Natural killer cell (primary cell): ENCODE data around the gene KCNT1. TPM values are rescaled to one million over a fixed set of nuclear protein-coding genes. Genes with fewer than 3 reads are reported as not detected.

Experiments
- ATAC-seq, 3 donors: fragments of 150-1000 bp in 2 of 3; fragments of 200-7000 bp in 1 of 3; cut with Tn5 transposase; 1 replicate in 1 of 3; 2 replicates in 2 of 3; pipeline ENCODE4 v1.10.0; 2021; ENCODE audit warnings: mild to moderate bottlenecking in 2 of 3, moderate library complexity in 2 of 3
- DNase-seq, 2 donors: peaks; one replicate each; pipeline versions ENCODE4 v3.0.0 to v3.0.0-alpha.2; 2013 to 2021; ENCODE audit warnings: mixed read lengths in 1 of 2
- H3K27ac ChIP-seq: one replicate; pipeline ENCODE4 v1.5.1; 2013; ENCODE audit warnings: mild to moderate bottlenecking, low read length
- H3K27me3 ChIP-seq: one replicate; pipeline ENCODE4 v1.6.1; 2013; ENCODE audit warnings: low read length; ENCODE audit not compliant: control insufficient read depth, insufficient read depth
- H3K36me3 ChIP-seq: one replicate; pipeline ENCODE4 v1.6.1; 2013; ENCODE audit warnings: low read length; ENCODE audit not compliant: control insufficient read depth, insufficient read depth
- H3K4me1 ChIP-seq: one replicate; pipeline ENCODE4 v1.6.1; 2013; ENCODE audit warnings: low read length; ENCODE audit not compliant: control insufficient read depth, insufficient read depth
- H3K4me3 ChIP-seq: one replicate; pipeline ENCODE4 v1.5.1; 2013; ENCODE audit warnings: low read length
- H3K9me3 ChIP-seq: one replicate; pipeline ENCODE4 v1.6.1; 2013; ENCODE audit warnings: low read length; ENCODE audit not compliant: control insufficient read depth, insufficient read depth
- H3K27ac Mint-ChIP-seq, 2 donors: one replicate each; pipeline ENCODE4 v1.8.0; 2022; ENCODE audit warnings: mild to moderate bottlenecking in 2 of 2, mixed read lengths in 2 of 2, moderate library complexity in 1 of 2
- H3K27me3 Mint-ChIP-seq, 2 donors: one replicate each; pipeline ENCODE4 v1.8.0; 2022; ENCODE audit warnings: low read depth in 2 of 2, mixed read lengths in 2 of 2
- H3K36me3 Mint-ChIP-seq: one replicate; pipeline ENCODE4 v1.8.0; 2022; ENCODE audit warnings: mixed read lengths
- H3K4me1 Mint-ChIP-seq, 2 donors: one replicate each; pipeline ENCODE4 v1.8.0; 2022; ENCODE audit warnings: mixed read lengths in 2 of 2
- H3K4me3 Mint-ChIP-seq: one replicate; pipeline ENCODE4 v1.8.0; 2022; ENCODE audit warnings: mild to moderate bottlenecking, moderate library complexity, mixed read lengths
- H3K9me3 Mint-ChIP-seq, 2 donors: one replicate each; pipeline ENCODE4 v1.8.0; 2022; ENCODE audit warnings: mixed read lengths in 2 of 2
- CTCF ChIP-seq: fragments of 200-600 bp; IDR thresholded peaks from one replicate; pipeline ENCODE4 v1.8.0; 2022; ENCODE audit warnings: antibody characterized with exemption
- WGBS: methylation state at CpG from one replicate; pipeline ENCODE4 v1.1.7; 2013; ENCODE audit warnings: missing lambda C conversion rate; ENCODE audit not compliant: insufficient coverage; 5-methylcytosine and 5-hydroxymethylcytosine counted together
- intact Hi-C: fragments of 100-400 bp; cut with micrococcal nuclease; formaldehyde crosslinking; loops from one replicate; pipeline ENCODE4 v1.14.2; 2022
- total RNA-seq, 4 donors: library from RNA; stranded (reverse); fragments of 120-200 nt in 1 of 4; gene quantifications; one replicate each; pipeline versions ENCODE4 v1.2.3 to v1.2.4, GENCODE V29; 2013 to 2022

Gene KCNT1
- total RNA-seq, 3 donors from 2014 or later (not counting 1 experiment from before 2014, with no cell fraction given) = 0.52 to 1.2 (median 0.88) TPM

DNA sequence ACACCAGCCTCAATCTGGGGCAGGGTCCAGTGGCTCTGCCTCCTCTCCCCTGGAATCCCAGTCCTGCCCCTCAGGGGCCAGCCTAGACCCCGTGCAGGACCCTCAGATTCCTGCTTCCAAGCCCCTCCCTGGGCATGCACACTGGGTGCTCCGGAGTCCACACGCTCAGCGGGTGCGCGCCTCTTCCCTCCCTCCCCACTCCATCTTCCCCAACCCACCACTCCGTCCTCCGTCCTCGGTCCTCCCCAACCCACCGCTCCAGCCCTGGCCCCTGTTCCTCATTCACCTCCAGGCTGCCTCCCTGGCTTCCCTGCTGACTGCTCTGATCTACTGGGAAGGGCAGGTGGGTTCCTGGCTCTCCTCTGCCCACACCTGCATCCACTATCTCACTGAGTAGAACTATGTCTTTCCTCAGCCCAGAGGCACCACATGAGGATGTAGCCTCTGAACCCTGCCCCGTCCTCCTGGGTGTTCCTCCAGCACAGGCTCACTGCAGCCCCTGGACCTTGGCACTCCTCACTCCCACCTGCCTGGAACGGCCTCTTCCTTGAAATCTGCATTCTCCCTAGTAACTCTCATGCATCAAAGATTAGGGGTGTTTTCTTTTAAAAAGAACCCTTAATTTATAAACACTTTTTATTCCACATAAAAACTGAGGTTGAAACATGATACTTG lies 112.6 kb downstream of the KCNT1 start:
- Histone ChIP-seq H3K36me3 (peaks cover 68% of the 10 kb centered on the region), H3K27me3 (no peaks in the 10 kb centered on the region), H3K9me3 (no peaks in the 10 kb centered on the region), H3K4me1 (no peaks in the 10 kb centered on the region), H3K27ac (no peak overlapping the region), H3K4me3 (no peak overlapping the region)
- Mint-ChIP-seq H3K4me3 (no peak overlapping the region), H3K36me3 (peaks cover 12% of the 10 kb centered on the region), H3K27me3 (no peaks in the 10 kb centered on the region), H3K9me3 (no peaks in the 10 kb centered on the region), H3K4me1 (no peaks in the 10 kb centered on the region), H3K27ac (no peak overlapping the region)
- WGBS = 98% methylated on average over 12 of the region's 12 CpGs
- no peak for DNase-seq
- intact Hi-C loops = no loop called here
- peak in 1 of 3 donors; percentile 19 for ATAC-seq
- TF ChIP-seq CTCF = no peak

DNA sequence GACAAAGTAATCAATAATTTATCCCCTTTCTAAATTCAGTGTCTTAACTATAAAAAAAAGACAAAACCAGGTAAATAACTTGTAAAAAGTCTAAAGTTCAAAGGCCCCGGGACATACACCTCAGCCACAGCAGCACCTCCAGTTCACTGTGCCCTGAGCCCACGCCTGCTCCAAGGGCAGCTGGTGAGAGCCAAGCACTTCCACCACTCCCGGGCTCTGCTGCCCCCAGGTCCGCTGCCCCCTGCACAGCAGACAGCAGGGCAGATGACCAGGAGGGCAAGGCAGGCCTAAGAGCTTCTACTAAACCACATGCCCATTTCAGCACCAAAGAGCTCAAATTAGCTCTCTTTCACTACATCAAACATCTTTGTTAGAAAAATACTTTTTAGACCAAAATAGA lies 113.4 kb downstream of the KCNT1 start:
- H3K4me3 Mint-ChIP-seq = no peak overlapping the region
- H3K4me1 Mint-ChIP-seq = no peaks in the 10 kb centered on the region
- no peak overlapping the region for H3K27ac Mint-ChIP-seq
- Histone ChIP-seq H3K9me3 (no peaks in the 10 kb centered on the region), H3K4me1 (no peaks in the 10 kb centered on the region), H3K27ac (no peak overlapping the region), H3K36me3 (peaks cover 66% of the 10 kb centered on the region), H3K27me3 (no peaks in the 10 kb centered on the region), H3K4me3 (no peak overlapping the region)
- DNase-seq (no peak), ATAC-seq (no peak)
- no peak for TF ChIP-seq CTCF
- H3K36me3 Mint-ChIP-seq = peaks cover 4% of the 10 kb centered on the region
- WGBS = 99% methylated on average over 4 of the region's 4 CpGs
- no peaks in the 10 kb centered on the region for H3K27me3 Mint-ChIP-seq
- H3K9me3 Mint-ChIP-seq = no peaks in the 10 kb centered on the region
- intact Hi-C loops = no loop called here

DNA sequence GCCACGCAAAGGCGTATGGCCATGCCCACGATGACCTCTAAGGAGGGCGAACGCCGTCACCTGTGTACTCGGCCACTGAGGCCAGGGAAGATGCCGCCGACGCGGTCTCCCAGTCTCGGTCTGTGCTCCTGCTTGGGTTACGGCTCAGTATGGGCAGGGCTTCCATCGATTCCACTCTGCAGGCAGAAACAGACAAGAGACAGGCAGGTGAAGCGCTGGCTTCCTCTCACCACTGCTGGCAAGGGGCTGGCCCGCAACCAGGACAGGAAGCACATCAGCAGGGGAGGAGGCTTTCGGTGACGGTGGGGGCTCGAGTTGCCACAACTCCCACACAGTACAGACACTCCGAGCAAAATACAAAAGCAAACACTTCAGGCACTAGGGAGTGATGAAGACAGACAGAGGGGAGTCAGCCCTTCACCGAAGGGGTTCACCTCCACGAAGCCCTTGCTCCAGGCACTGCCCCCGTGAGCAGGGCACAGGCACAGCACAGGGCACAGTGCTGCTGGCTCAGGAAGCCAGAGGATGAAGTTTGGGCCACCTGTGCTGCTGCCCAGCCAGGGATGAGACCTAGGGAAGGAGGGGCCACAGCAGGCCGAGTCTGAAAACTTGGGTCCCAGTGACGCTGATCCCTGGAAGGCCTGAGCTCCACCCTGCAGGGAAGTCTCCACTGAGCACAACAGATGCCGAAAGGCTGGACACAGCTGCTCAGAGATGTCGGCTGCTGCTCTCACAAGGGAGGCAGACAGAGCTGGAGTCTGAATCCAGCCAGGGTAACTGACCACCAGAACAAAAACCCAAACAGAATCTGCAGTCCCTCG lies 114.1 kb downstream of the KCNT1 start:
- no peak overlapping the region for H3K27ac Mint-ChIP-seq
- Histone ChIP-seq H3K4me3 (no peak overlapping the region), H3K27me3 (no peaks in the 10 kb centered on the region), H3K4me1 (no peaks in the 10 kb centered on the region), H3K27ac (no peak overlapping the region), H3K36me3 (peaks cover 65% of the 10 kb centered on the region), H3K9me3 (no peaks in the 10 kb centered on the region)
- no peak overlapping the region for H3K4me3 Mint-ChIP-seq
- DNase-seq (no peak), ATAC-seq (no peak)
- no peak for TF ChIP-seq CTCF
- H3K27me3 Mint-ChIP-seq = no peaks in the 10 kb centered on the region
- H3K36me3 Mint-ChIP-seq = no peaks in the 10 kb centered on the region
- WGBS = 90% methylated on average over 28 of the region's 28 CpGs
- intact Hi-C loops = no loop called here
- no peaks in the 10 kb centered on the region for H3K9me3 Mint-ChIP-seq
- H3K4me1 Mint-ChIP-seq = no peaks in the 10 kb centered on the region
